OCI-LY7 (cell line): ENCODE measurements around the gene SMIM38.
"Not testable (repeated sequence)": the region's sequence is repeated elsewhere in the genome, so short reads cannot be mapped to it uniquely, and the experiment has no call there.

Experiments
- CTCF ChIP-seq: fragments of 200-600 bp; sonication (generic); conservative IDR thresholded peaks from 2 replicates; pipeline ENCODE4 v1.5.1; 2014; ENCODE audit warnings: mild to moderate bottlenecking, antibody characterized with exemption, low read length, moderate library complexity, mixed read lengths
- EZH2phosphoT487 ChIP-seq: fragments of 200-600 bp; sonication (generic); IDR thresholded peaks from 2 replicates; pipeline ENCODE4 v1.6.1; 2018; ENCODE audit warnings: low read depth, borderline replicate concordance, mild to moderate bottlenecking, mixed run types, antibody characterized with exemption, low read length, moderate library complexity, mixed read lengths

DNA sequence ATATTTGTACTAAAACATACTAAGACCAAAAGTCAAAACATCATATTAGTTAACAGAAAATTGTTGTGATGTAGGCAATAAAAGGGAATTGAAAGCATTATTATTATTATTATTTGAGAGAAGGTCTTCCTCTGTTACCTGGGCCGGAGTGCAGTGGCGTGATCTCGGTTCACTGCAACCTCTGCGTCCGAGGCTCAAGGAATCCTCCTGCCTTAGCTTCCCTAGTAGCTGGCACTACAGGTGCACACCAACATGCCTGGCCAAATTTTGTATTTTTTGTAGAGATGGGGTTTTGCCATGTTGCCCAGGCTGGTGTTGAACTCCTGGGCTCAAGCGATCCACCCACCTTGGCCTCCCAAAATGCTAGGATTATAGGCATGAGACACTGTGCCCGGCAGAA lies 15.6 kb upstream of the SMIM38 start:
- not testable (repeated sequence) for TF ChIP-seq CTCF, EZH2phosphoT487
